Measurements from ENCODE around the gene TSEN34.

- TF ChIP-seq CTCF (IDR thresholded peaks at IDR 0.05 in 4 of 5, conservative IDR thresholded peaks at IDR 0.05 in 1 of 5), result no peak
- no peak for TF ChIP-seq POLR2A (IDR thresholded peaks at IDR 0.05)
Measured at GRCh38 chr19:54173951-54174834, 16.9 kb upstream of the TSEN34 start.
